Body of pancreas (tissue), 4 donors: ENCODE measurements around the gene SMIM35.

ENCODE experiments used
- POLR2A ChIP-seq, 3 donors: fragments of 450-650 bp; IDR thresholded peaks; one replicate each; pipeline ENCODE4 v1.6.1; 2016; ENCODE audit warnings: antibody characterized with exemption in 3 of 3, mild to moderate bottlenecking in 2 of 3
- TF ChIP-seq, protein P1 (sequence below), 7 experiments: fragments of 450-650 bp in 4 of 7; fragments of 200-600 bp in 3 of 7; sonication (generic) in 3 of 7; IDR thresholded peaks; one replicate each; pipeline ENCODE4 v1.5.1; 2016 to 2019; ENCODE audit warnings: antibody characterized with exemption in 7 of 7

- TF ChIP-seq, protein P1, sequence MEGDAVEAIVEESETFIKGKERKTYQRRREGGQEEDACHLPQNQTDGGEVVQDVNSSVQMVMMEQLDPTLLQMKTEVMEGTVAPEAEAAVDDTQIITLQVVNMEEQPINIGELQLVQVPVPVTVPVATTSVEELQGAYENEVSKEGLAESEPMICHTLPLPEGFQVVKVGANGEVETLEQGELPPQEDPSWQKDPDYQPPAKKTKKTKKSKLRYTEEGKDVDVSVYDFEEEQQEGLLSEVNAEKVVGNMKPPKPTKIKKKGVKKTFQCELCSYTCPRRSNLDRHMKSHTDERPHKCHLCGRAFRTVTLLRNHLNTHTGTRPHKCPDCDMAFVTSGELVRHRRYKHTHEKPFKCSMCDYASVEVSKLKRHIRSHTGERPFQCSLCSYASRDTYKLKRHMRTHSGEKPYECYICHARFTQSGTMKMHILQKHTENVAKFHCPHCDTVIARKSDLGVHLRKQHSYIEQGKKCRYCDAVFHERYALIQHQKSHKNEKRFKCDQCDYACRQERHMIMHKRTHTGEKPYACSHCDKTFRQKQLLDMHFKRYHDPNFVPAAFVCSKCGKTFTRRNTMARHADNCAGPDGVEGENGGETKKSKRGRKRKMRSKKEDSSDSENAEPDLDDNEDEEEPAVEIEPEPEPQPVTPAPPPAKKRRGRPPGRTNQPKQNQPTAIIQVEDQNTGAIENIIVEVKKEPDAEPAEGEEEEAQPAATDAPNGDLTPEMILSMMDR (IDR thresholded peaks at IDR 0.05), result no peak
- TF ChIP-seq POLR2A (IDR thresholded peaks at IDR 0.05), result no peak
Observed at GRCh38 chr11:118082880-118083552, 3.7 kb downstream of the SMIM35 start.
